A549 treated with Mapracorat at 1 μM for 4 hours (cell line): ENCODE measurements around the gene SMARCA4. TPM values are rescaled to one million over a fixed set of nuclear protein-coding genes. Genes with fewer than 3 reads are reported as not detected.

ENCODE experiments used
- total RNA-seq: library from RNA; stranded (reverse); fragments of 200-300 nt; extraction: Qiagen RNA extraction; gene quantifications from 5 replicates; pipeline ENCODE4 v1.2.3, GENCODE V29; 2022

The SMARCA4 gene
- total RNA-seq, result 7.4 to 11.3 TPM (median 9.7 TPM) in 5 replicates

GRCh38 chr19:10960314-10961072 is at the start of gene SMARCA4:
TSS of gene SMARCA4 (plus strand) at chr19:10961030. CDS start at chr19:10984152, 23,122 bp downstream.

GRCh38 chr19:10928563-10929401 is 32.0 kb upstream of the SMARCA4 start, which contains the start of the genes TIMM29 and YIPF2:
TSS of gene TIMM29 (plus strand) at chr19:10928811. CDS start at chr19:10928823, 12 bp downstream.
TSS of gene YIPF2 (minus strand) at chr19:10928639. CDS start at chr19:10928410, 229 bp downstream.

GRCh38 chr19:11089254-11090013 is 128.6 kb downstream of the SMARCA4 start, which contains the start of gene LDLR:
TSS of gene LDLR (plus strand) at chr19:11089463. CDS start at chr19:11089549, 86 bp downstream.

Other genes starting within 250 kb of the SMARCA4 start
- gene DNM2, start 243.0 kb upstream of the SMARCA4 start, total RNA-seq, result 45.3 to 56.4 TPM (median 55.6 TPM) in 5 replicates
- 22.2 to 31.8 TPM (median 30.5 TPM) in 5 replicates for gene TMED1, start 124.8 kb upstream of the SMARCA4 start, total RNA-seq
- 0.14 to 0.30 TPM (median 0.15 TPM) in 3 of 5 replicates, not detected in the others for gene C19orf38, start 112.6 kb upstream of the SMARCA4 start, total RNA-seq
- 36.1 to 49.9 TPM (median 45.7 TPM) in 5 replicates for gene CARM1, start 89.5 kb upstream of the SMARCA4 start, total RNA-seq
- gene YIPF2, start 32.4 kb upstream of the SMARCA4 start, total RNA-seq, result 15.6 to 21.3 TPM (median 20.6 TPM) in 5 replicates
- 11.6 to 19.2 TPM (median 17.5 TPM) in 5 replicates for gene TIMM29, start 32.2 kb upstream of the SMARCA4 start, total RNA-seq
- 20.6 to 29.6 TPM (median 27.1 TPM) in 5 replicates for gene LDLR, start 128.4 kb downstream of the SMARCA4 start, total RNA-seq
- gene SPC24, start 194.8 kb downstream of the SMARCA4 start, total RNA-seq, result 14.5 to 21.4 TPM (median 18.8 TPM) in 5 replicates
- gene KANK2, start 236.5 kb downstream of the SMARCA4 start, total RNA-seq, result 39.2 to 48.5 TPM (median 46.7 TPM) in 5 replicates